D721Med (cell line): ENCODE results near the gene NYNRIN.
A peak's percentile ranks its signal among the peaks of the same experiment; 100 is the strongest.

ENCODE experiments used
- DNase-seq: peaks from one replicate; pipeline ENCODE4 v3.0.0; 2011; ENCODE audit warnings: low spot score; ENCODE audit not compliant: insufficient read length
- FAIRE-seq: peaks from 2 replicates; lab custom pipeline; 2011; peaks lifted over from hg19 to GRCh38; lab: Jason Lieb, UNC
- TF ChIP-seq, protein P1 (sequence below): IDR thresholded peaks from 2 replicates; pipeline ENCODE4 v1.5.1; 2012; ENCODE audit warnings: mild to moderate bottlenecking, control low read depth; ENCODE audit not compliant: insufficient read depth; ENCODE audit errors: missing control alignments

The NYNRIN gene

DNA sequence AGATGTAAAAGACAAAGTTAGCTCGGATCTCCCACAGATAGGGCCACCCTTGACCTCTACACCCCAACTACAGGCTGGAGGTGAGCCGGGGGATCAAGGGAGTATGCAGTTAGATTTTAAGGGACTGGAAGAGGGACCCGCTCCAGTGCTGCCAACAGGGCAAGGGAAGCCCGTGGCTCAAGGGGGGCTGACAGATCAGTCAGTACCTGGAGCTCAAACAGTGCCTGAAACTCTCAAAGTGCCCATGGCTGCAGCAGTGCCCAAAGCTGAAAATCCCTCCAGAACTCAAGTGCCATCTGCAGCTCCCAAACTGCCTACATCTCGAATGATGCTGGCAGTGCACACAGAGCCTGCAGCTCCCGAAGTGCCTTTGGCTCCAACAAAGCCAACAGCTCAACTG lies 10.4 kb downstream of the NYNRIN start:
- DNase-seq: no peak
- TF ChIP-seq, protein P1, sequence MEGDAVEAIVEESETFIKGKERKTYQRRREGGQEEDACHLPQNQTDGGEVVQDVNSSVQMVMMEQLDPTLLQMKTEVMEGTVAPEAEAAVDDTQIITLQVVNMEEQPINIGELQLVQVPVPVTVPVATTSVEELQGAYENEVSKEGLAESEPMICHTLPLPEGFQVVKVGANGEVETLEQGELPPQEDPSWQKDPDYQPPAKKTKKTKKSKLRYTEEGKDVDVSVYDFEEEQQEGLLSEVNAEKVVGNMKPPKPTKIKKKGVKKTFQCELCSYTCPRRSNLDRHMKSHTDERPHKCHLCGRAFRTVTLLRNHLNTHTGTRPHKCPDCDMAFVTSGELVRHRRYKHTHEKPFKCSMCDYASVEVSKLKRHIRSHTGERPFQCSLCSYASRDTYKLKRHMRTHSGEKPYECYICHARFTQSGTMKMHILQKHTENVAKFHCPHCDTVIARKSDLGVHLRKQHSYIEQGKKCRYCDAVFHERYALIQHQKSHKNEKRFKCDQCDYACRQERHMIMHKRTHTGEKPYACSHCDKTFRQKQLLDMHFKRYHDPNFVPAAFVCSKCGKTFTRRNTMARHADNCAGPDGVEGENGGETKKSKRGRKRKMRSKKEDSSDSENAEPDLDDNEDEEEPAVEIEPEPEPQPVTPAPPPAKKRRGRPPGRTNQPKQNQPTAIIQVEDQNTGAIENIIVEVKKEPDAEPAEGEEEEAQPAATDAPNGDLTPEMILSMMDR: no peak
- no peak for FAIRE-seq

DNA sequence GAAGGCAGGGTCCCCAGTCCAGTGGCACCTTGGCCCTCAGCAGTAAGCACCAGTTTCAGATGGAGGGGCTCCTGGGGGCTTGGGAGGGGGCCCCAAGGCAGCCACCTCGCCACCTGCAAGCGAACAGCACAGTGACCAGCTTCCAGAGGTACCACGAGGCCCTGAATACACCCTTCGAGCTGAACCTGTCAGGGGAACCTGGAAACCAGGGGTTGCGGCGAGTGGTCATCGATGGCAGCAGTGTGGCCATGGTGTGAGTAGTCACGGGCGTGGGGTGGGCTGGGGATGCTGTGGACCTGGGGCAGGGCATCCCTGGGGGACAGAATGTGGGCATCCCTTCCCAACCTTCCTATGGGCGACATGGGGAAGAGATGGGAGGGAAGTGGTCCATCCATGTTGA lies 11.2 kb downstream of the NYNRIN start:
- DNase-seq: no peak
- FAIRE-seq: no peak
- TF ChIP-seq, protein P1: no peak

DNA sequence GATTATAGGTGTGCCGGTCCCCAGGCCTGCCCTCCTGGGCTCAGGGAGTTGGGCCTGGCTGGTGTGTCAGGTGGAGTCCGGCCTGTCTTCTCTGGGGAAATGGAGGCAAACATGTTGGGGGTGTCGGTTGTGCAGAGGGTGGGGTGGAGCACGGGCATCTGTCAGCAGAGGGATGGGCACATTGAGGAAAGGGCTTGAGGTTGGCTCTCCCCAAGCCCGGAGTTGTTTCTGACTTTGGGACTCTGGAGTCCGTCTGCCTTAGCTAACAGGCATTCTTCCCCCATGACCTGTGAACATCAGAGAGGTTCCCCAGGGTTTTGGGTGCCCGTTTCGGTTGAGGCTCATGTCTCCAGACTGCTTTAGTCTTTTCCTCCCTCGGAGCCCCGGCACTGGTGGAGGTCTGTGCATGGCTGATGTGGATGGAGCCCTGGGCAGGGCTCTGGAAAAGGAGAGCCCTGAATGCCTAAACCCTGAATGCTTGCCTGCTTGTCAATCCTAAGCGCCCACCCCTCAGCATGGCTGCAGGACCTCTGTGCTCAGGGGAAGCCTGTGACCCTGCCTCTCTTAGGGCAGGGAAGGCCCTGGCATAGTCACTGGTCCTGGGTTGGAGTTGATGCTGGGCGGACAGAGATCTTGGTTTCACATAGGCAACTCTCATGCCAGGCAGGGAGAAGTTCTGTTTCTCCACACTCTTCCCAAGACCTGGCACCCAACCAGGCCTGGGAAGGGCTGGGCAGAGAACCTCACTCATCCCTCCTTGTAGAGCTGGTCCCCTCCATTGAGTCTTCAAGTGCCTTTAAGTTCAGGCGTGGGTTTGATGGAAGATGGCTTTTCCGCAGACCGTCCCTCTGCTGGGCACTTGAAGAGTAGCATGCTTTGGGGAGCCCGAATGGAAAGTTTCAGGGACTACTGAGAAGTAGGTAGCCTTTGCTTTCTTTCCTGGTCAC lies 12.9 kb downstream of the NYNRIN start:
- DNase-seq: peak; percentile 53
- no peak for FAIRE-seq
- TF ChIP-seq, protein P1: peak; percentile 57

DNA sequence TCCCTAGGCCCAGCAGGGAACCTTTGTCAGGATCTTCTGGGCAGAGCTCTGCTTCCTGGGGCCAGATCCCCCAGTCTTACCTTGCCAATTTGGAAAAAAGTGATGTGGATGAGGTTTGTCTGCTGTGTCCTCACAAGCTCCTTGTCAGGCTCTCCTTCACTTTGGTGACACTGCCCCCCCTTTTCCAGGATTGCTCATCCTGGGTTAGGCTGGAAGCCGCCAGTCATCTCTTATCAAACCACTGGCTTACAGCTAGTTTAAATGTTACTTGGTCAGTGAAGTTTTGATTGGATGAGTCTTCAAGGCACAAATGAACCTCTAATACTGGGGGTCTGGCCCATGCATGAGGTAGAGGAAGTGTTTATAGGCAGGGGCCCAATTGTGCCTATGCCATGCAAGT lies 15.3 kb downstream of the NYNRIN start:
- DNase-seq (no peak), FAIRE-seq (no peak)
- TF ChIP-seq, protein P1: no peak

DNA sequence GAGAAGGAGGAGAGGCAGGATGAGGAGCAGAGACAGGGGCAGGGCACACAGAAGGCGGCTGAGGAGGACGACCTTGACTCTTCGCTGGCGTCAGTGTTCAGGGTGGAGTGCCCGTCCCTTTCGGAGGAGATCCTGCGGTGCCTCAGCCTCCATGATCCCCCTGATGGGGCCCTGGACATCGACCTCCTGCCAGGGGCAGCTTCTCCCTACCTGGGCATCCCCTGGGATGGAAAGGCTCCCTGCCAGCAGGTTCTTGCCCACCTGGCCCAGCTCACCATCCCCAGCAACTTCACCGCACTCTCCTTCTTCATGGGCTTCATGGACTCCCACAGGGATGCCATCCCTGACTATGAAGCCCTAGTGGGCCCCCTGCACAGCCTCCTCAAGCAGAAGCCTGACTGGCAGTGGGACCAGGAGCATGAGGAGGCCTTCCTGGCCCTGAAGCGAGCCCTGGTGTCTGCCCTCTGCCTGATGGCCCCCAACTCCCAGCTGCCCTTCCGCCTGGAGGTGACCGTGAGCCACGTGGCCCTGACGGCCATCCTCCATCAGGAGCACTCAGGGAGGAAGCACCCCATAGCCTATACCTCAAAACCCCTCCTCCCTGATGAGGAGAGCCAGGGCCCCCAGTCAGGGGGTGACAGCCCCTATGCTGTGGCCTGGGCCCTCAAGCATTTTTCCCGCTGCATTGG lies 16.1 kb downstream of the NYNRIN start:
- FAIRE-seq: no peak
- DNase-seq: no peak
- TF ChIP-seq, protein P1: no peak

DNA sequence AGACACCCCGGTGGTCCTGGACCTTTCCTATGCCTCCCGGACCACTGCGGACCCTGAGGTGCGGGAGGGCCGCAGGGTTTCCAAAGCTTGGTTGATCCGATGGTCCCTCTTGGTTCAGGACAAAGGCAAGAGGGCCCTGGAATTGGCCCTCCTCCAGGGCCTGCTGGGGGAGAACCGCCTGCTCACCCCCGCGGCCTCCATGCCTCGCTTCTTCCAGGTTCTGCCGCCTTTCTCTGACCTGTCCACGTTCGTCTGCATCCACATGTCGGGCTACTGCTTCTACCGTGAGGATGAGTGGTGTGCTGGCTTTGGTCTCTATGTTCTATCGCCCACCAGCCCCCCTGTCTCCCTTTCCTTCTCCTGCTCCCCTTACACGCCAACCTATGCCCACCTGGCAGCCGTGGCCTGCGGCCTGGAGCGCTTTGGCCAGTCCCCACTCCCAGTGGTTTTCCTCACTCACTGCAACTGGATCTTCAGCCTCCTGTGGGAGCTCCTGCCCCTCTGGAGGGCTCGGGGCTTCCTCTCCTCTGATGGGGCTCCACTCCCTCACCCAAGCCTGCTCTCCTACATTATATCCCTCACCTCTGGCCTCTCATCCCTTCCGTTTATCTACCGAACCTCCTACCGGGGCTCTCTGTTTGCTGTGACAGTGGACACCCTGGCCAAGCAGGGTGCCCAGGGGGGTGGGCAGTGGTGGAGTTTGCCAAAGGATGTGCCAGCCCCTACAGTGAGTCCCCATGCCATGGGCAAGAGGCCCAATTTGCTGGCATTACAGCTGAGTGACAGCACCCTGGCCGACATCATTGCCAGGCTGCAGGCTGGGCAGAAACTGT lies 16.8 kb downstream of the NYNRIN start:
- FAIRE-seq (no peak), DNase-seq (no peak)

More for the DNA sequence above, 16.8 kb downstream of the NYNRIN start:
- TF ChIP-seq, protein P1: no peak
